Measurements from ENCODE around the gene ROR1.

GRCh38 chr1:63980740-63981407, 207.1 kb downstream of the ROR1 start:
- TF ChIP-seq CTCF (IDR thresholded peaks at IDR 0.05; ENCODE audit: extremely low read depth in 1 of 2, insufficient read depth in 1 of 2, low read depth in 1 of 2, low read length in 2 of 2) (no peak), POLR2A (IDR thresholded peaks at IDR 0.05; ENCODE audit: low read depth, low read length) (no peak), POLR2AphosphoS5 (IDR thresholded peaks at IDR 0.05; ENCODE audit: insufficient read depth, low read depth, low read length) (no peak), EZH2 (IDR thresholded peaks at IDR 0.05; ENCODE audit: borderline replicate concordance, low read depth, low read length, severe bottlenecking) (no peak), FOS (IDR thresholded peaks at IDR 0.05; ENCODE audit: borderline replicate concordance, insufficient read depth, low read length) (no peak)

Measured in endothelial cell of umbilical vein (primary cell).